GM12801 (cell line): ENCODE results near the gene RIC8B.

Experiments
- TF ChIP-seq, protein P1 (sequence below): IDR thresholded peaks from one replicate; pipeline ENCODE4 v1.5.1; 2011; ENCODE audit warnings: control low read depth; ENCODE audit not compliant: insufficient read length; ENCODE audit errors: extremely low read depth

The RIC8B gene

DNA sequence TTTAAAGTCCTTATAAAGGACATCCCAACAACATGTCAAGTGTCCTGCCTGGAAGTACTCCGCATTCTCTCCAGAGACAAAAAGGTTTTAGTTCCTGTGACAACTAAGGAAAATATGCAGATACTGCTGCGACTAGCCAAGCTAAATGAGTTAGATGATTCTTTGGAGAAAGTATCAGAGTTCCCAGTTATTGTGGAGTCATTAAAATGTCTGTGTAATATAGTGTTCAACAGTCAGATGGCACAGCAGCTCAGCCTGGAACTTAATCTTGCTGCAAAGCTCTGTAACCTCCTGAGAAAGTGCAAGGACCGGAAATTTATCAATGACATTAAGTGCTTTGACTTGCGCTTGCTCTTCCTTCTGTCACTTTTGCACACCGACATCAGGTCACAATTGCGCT lies 40.2 kb downstream of the RIC8B start:
- TF ChIP-seq, protein P1, sequence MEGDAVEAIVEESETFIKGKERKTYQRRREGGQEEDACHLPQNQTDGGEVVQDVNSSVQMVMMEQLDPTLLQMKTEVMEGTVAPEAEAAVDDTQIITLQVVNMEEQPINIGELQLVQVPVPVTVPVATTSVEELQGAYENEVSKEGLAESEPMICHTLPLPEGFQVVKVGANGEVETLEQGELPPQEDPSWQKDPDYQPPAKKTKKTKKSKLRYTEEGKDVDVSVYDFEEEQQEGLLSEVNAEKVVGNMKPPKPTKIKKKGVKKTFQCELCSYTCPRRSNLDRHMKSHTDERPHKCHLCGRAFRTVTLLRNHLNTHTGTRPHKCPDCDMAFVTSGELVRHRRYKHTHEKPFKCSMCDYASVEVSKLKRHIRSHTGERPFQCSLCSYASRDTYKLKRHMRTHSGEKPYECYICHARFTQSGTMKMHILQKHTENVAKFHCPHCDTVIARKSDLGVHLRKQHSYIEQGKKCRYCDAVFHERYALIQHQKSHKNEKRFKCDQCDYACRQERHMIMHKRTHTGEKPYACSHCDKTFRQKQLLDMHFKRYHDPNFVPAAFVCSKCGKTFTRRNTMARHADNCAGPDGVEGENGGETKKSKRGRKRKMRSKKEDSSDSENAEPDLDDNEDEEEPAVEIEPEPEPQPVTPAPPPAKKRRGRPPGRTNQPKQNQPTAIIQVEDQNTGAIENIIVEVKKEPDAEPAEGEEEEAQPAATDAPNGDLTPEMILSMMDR = no peak

DNA sequence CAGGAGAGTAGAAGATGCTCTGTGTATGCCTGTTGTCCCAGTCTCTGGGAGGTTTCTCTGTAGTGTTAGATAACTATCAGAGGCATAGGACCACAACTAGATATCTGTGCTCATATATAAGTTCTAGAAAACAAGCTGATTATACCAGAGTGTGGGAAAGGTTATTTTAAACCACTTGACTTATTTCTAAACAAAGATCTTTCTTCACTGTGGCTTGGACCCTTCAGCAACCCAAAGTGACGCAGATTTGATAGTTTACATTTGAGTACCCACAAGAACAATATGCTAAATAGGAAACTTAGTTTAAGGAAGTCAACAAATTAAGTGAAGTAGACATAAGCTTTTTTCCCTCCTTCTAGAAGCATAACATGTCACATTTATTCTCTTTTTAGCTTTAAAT lies 41.3 kb downstream of the RIC8B start:
- TF ChIP-seq, protein P1 = no peak

- TF ChIP-seq, protein P1 = no peak
Measured at GRCh38 chr12:106816231-106816630, 41.7 kb downstream of the RIC8B start.

DNA sequence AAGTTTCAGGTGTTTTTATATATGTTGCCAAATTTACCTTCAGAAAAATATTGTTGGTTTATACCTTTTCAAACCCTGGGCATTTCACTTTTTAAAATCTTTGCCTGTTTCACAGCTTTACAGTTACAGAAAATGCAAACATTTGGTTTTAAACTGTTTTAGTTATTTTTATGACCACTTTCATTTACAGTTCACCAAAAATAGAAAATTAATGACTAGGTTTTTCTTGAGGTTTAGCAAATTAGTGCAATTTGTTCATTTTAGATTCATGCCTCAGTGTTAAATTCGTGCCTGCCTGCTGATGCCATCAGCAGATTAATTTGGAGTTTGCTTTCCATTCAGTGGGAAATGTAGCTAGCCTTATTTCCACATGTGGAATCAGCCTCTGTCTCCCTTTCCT lies 45.5 kb downstream of the RIC8B start:
- TF ChIP-seq, protein P1 = no peak

GRCh38 chr12:106831699-106832098 lies 57.2 kb downstream of the RIC8B start:
- TF ChIP-seq, protein P1 = no peak

DNA sequence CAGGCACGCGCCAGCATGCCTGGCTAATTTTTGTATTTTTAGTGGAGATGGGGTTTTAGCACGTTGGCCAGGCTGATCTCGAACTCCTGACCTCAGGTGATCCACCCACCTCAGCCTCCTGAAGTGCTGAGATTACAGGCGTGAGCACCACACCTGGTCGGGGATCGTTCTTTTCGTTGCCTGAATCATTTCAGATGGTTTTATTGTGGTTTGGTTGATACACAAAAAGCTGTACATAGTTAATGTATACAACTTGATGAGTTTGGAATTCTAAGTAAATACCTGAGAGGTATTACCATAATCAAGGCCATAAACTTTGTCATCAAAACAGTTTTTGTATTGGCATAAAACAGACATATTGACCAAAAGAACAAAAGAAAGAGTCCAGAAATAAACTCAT lies 63.3 kb downstream of the RIC8B start:
- TF ChIP-seq, protein P1 = no peak

DNA sequence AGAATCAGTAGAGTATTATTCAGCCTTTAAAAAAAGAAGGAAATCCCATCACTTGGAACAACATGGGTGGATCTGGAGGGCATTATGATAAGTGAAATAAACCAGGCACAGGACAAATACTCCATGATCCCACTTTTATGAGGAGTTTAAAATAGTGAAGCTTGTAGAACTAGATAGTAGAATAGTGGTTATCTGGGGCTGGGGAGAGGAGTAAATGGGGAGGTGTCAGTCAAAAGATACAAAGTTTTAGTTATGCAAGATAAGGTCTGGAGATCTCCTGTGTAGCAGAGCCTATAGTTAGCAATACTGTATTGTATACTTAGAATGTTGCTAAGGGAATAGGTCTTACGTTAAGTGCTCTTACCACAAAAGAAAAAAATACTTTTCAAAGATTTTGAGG lies 64.9 kb downstream of the RIC8B start:
- TF ChIP-seq, protein P1 = no peak

GRCh38 chr12:106840243-106840642 lies 65.8 kb downstream of the RIC8B start:
- TF ChIP-seq, protein P1 = no peak
